Measurements from ENCODE around the gene JAG2.

Gene JAG2

DNA sequence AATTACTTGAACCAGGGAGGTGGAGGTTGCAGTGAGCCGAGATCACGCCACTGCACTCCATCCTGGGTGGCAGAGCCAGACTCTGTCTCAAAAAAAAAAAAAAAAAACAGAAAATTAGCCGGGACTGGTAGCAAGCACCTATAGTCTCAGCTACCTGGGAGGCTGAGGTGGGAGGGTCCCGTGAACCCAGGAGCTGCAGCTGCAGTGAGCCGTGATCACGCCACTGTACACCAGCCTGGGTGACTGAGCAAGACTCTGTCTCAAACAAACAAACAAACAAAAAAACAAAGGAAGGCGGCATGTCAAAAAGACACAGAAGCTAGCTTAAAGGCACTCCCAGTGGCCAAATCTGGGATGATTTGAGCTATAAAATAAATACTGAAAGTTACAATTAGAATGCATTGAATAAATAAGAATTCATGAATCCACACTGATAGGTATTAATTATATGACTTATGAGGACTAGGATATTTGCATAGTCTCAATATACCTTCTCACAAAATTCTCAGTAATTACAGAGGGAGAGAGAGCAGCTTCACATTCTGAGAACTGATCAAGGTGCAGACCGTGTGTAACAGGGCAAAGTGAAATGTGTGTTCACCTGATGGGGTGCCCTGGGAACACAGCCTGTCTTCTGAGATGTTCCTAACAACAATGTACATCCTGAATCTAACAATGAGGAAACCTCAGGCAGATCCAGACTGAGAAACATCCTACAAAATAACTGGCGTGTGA is 60.6 kb downstream of the JAG2 start:
- DNase-seq, result no peak

DNA sequence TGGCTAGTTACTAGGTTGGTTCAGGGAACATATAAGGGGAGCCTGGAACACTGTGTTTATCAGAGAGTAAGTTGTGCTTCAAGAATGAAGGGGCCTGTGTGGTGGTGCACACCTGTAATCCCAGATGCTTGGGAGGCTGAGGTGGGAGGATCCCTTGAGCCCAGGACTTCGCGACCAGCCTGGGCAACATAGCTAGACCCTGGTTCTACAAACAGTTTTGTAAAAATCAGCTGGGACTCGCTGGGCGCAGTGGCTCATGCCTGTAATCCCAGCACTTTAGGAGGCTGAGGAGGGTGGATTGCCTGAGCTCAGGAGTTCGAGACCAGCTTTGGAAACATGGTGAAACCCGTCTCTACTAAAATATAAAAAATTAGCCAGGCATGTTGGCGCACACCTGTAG is 61.2 kb downstream of the JAG2 start:
- DNase-seq, result no peak

- no peak for DNase-seq
These were observed 63.4 kb downstream of the JAG2 start for GRCh38 chr14:105105158-105105557.

GRCh38 chr14:105102893-105103292 is 65.7 kb downstream of the JAG2 start:
- no peak for DNase-seq

DNA sequence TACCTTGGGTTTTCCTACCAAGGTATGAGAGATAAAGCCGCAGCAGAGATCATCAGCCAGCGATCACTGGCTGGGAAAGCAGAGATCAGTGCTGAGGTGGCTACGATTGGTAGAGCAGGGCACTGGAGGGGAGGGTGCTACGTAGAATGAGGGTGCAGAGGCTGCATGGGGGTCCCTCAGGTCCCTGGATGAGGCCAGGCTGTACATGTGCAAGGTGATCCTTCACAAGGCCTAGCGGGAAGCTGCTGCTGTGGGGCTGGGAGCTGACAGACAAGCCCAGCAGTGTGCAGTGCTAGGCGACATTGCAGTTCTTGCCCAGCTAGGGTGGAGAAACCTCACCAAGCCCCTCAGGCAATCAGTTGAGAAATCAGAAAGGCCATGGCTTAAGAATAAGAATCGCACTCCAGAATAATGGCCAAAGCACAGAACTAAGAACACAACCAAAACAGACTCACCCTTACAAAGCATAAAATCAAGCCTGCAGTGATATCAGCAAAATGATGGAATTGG is 66.2 kb downstream of the JAG2 start:
- no peak for DNase-seq

DNA sequence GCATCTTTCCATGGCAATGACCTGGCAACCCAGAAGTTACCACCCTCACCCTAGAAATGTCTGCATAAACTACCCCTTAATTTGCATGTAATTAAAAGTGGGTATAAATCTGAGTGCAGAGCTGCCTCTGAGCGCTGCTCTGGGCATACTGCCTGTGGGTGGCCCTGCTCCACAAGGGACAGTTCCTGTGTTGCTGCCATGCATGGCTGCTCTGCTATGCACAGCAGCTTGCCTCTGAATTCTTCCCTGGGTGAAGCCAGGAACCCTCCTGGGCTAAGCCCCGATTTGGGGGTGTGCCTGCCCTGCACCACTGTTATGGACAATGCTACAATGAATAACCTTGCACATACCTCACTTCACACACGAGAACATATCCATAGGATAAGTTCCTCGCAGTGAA is 67.7 kb downstream of the JAG2 start:
- no peak for DNase-seq

GRCh38 chr14:105099778-105100177 is 68.8 kb downstream of the JAG2 start:
- DNase-seq, result no peak

DNA sequence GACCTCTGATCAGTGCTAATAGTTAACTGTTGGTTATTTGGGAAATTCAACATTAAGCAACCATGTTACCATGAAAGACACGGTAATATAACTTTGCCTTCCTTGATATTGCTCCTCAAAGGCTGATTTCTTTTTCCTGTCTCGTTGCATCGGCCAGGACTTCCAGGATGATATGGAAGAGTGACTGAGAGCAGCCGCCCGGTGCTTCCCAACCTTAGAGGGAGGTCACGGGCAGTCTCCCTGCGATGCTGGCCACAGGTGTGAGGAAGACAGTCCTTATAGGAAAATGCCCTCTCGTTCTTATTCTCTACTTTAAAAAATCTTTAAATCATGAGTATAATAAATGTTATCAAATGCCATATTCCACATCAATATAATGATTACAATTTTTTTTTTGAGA is 70.3 kb downstream of the JAG2 start:
- DNase-seq, result no peak

- DNase-seq, result no peak
These were observed 70.8 kb downstream of the JAG2 start for GRCh38 chr14:105097794-105098127.

- no peak for DNase-seq
These were observed 72.2 kb downstream of the JAG2 start for GRCh38 chr14:105096206-105096875.

DNA sequence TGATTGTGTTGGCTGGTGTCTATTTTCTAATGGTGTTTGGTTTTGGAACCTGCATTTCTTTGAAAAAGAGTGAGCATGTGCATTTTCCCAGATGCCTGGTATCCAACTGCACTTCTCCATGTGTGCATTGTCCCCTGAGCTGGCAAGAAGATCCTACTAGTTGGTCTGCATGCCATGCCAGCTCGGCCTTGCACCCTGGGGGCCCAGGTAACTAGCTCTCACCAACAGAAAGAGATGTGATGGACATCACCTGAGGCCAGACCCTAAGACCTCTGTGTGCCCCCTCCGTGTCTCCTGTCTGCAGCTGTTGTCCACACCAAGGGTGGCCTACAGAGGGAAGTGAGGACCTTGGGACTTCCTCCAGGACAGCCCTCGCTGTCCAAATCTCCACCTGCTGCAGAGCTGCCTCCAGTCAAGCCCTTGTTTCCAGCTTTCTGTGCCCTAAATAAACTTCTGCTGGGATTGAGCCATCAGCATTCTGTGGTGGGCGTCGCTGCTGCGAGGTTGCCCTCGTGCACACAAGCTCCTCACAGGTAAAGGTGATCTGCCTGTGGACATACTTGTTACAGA is 73.3 kb downstream of the JAG2 start:
- DNase-seq, result no peak

- no peak for DNase-seq
These were observed 74.2 kb downstream of the JAG2 start for GRCh38 chr14:105094193-105094907.

- peak; percentile 82 for DNase-seq
These were observed 75.0 kb downstream of the JAG2 start for GRCh38 chr14:105093431-105094192.

GRCh38 chr14:105093038-105093430 is 75.5 kb downstream of the JAG2 start:
- DNase-seq, result peak; percentile 44

- peak; percentile 56 for DNase-seq
These were observed 76.2 kb downstream of the JAG2 start for GRCh38 chr14:105092171-105093037.

GRCh38 chr14:105091517-105092170 is 76.9 kb downstream of the JAG2 start:
- DNase-seq, result no peak

DNA sequence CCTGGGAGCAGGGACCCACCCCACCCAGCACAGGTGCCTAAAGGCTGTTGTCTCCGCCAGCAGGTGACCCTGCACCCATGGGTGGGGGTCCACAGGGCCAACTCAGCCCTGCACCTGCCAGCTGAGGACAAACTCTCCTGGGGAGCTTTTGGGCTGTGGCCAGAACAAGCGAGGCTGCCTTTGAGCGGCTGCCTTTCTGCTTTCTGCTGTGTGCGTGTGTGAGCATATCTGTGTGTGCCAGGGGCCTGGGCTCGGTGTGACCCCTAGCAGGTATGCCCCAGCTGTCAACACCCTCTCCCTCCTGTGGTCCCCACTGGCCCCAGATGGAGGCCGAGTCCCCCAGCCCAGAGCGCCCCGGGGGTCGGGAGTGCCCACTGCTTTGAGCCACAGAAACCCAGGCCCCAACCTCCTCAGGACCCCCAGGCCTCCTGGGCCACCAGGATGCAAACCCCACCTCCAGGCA is 77.5 kb downstream of the JAG2 start:
- no peak for DNase-seq

Measured in NCI-H2227 treated with DMSO at 0.1 percent for 48 hours (cell line).